K562 (cell line): Measurements from ENCODE around the gene CHCHD6. TPM values are rescaled to one million over a fixed set of nuclear protein-coding genes. Genes with fewer than 3 reads are reported as not detected.

Experiments used
- ATAC-seq: fragments of 200-7000 bp; cut with Tn5 transposase; 3 replicates; pipeline ENCODE4 v1.9.1; 2020; ENCODE audit warnings: moderate library complexity
- BruUV-seq: library from RNA; stranded (reverse); fragments of 400-500 nt; replicated peaks from 2 replicates; lab custom pipeline; 2021; lab: Mats Ljungman, UMichigan
- CTCF ChIA-PET: fragments of 300-600 bp; formaldehyde crosslinking; extraction: SDS; loops from one replicate; lab custom pipeline; 2021; ENCODE audit warnings: low intra/inter-chr PET ratio; lab: Yijun Ruan, JAX
- POLR2A ChIA-PET: fragments of 300-600, 350-650 bp; sonication (Branson Sonifier 250); formaldehyde crosslinking; extraction: SDS; loops from one replicate; lab custom pipeline; 2021; ENCODE audit warnings: antibody characterized with exemption, inconsistent platforms; lab: Yijun Ruan, JAX
- DNase-seq, 4 experiments: peaks; one replicate each; pipeline versions ENCODE4 v3.0.0 to v3.0.0-alpha.2; 2011 to 2018; ENCODE audit warnings: low spot score in 3 of 4, mixed read lengths in 3 of 4; ENCODE audit errors: extremely low read depth in 1 of 4
- FAIRE-seq: peaks from 2 replicates; lab custom pipeline; 2011; peaks lifted over from hg19 to GRCh38; lab: Jason Lieb, UNC
- H2AFZ ChIP-seq: 2 replicates; pipeline ENCODE4 v1.6.0; 2011; ENCODE audit warnings: low read depth, low read length, control low read depth, inconsistent platforms
- H3K27ac ChIP-seq: fragments of 200-600 bp; 3 replicates; pipeline ENCODE4 v1.8.0; 2011; ENCODE audit warnings: low read depth, mild to moderate bottlenecking, control low read depth, inconsistent platforms, low read length, moderate library complexity, mixed read lengths; ENCODE audit errors: extremely low read depth
- H3K27me3 ChIP-seq, 2 experiments: fragments of 300-600 bp in 1 of 2; 2 replicates in 1 of 2; 3 replicates in 1 of 2; pipeline versions ENCODE4 v1.6.0 to v1.8.0; 2011; ENCODE audit warnings: inconsistent platforms in 2 of 2, low read length in 2 of 2, mild to moderate bottlenecking in 1 of 2, mixed read lengths in 1 of 2, moderate library complexity in 1 of 2; ENCODE audit not compliant: control insufficient read depth in 2 of 2, insufficient read depth in 2 of 2
- H3K36me3 ChIP-seq: fragments of 300-600 bp; 3 replicates; pipeline ENCODE4 v1.8.0; 2011; ENCODE audit warnings: mild to moderate bottlenecking, low read length, inconsistent platforms; ENCODE audit not compliant: control insufficient read depth, insufficient read depth
- H3K4me1 ChIP-seq, 2 experiments: fragments of 200-600 bp in 1 of 2; replicated peaks in 1 of 2; 2 replicates in 1 of 2; 3 replicates in 1 of 2; pipeline versions ENCODE4 v1.5.1 to v1.8.0; 2011; ENCODE audit warnings: inconsistent platforms in 2 of 2, low read length in 2 of 2, mild to moderate bottlenecking in 1 of 2, mixed read lengths in 1 of 2, moderate library complexity in 1 of 2; ENCODE audit not compliant: control insufficient read depth in 2 of 2, insufficient read depth in 2 of 2
- H3K4me2 ChIP-seq: 2 replicates; pipeline ENCODE4 v1.6.1; 2011; ENCODE audit warnings: low read length, control low read depth, inconsistent platforms, mixed read lengths; ENCODE audit not compliant: insufficient read depth
- H3K4me3 ChIP-seq: fragments of 200-600 bp; sonication (generic), shearing (Covaris generic); 2 replicates; pipeline ENCODE4 v1.5.1; 2016; ENCODE audit warnings: control low read depth, inconsistent platforms
- H3K79me2 ChIP-seq: fragments of 200-600 bp; 3 replicates; pipeline ENCODE4 v1.8.0; 2011; ENCODE audit warnings: low read length, inconsistent platforms; ENCODE audit not compliant: control insufficient read depth, insufficient read depth
- H3K9ac ChIP-seq, 2 experiments: 2 replicates each; pipeline versions ENCODE4 v1.6.0 to v1.6.1; 2011; ENCODE audit warnings: low read depth in 2 of 2, low read length in 2 of 2, control low read depth in 1 of 2, inconsistent platforms in 1 of 2, mild to moderate bottlenecking in 1 of 2, mixed read lengths in 1 of 2; ENCODE audit not compliant: insufficient read depth in 1 of 2
- H3K9me1 ChIP-seq: one replicate; pipeline ENCODE4 v1.6.0; 2011; ENCODE audit warnings: inconsistent platforms, mild to moderate bottlenecking, low read length, moderate library complexity; ENCODE audit not compliant: control insufficient read depth, insufficient read depth
- H3K9me3 ChIP-seq: replicated peaks from 2 replicates; pipeline ENCODE4 v1.5.1; 2011; ENCODE audit warnings: low read depth, low read length, inconsistent platforms; ENCODE audit not compliant: control insufficient read depth, insufficient read depth
- H4K20me1 ChIP-seq: replicated peaks from 2 replicates; pipeline ENCODE4 v1.6.1; 2011; ENCODE audit warnings: low read length, inconsistent platforms, mixed read lengths; ENCODE audit not compliant: control insufficient read depth, insufficient read depth
- BCOR ChIP-seq: fragments of 450-650 bp; IDR thresholded peaks from 2 replicates; pipeline ENCODE4 v1.6.1; 2016
- FOXJ2 ChIP-seq: fragments of 200-800 bp; sonication (Bioruptor generic); IDR thresholded peaks from 2 replicates; pipeline ENCODE4 v1.6.1; 2016; ENCODE audit warnings: missing genetic modification characterization, missing compliant biosample characterization
- PRPF4 ChIP-seq: fragments of 200-400 bp; formaldehyde crosslinking; IDR thresholded peaks from one replicate; pipeline ENCODE4 v1.6.1; 2017; ENCODE audit warnings: low read length, low read depth, mild to moderate bottlenecking; ENCODE audit not compliant: insufficient read depth, poor library complexity, severe bottlenecking
- SAFB2 ChIP-seq: fragments of 200-400 bp; formaldehyde crosslinking; IDR thresholded peaks from 2 replicates; pipeline ENCODE4 v1.6.1; 2018; ENCODE audit warnings: borderline replicate concordance, low read length, low read depth, moderate library complexity; ENCODE audit not compliant: severe bottlenecking
- ZNF41 ChIP-seq: fragments of 250-450 bp; sonication (Bioruptor Pico); conservative IDR thresholded peaks from 2 replicates; pipeline ENCODE4 v1.4.0; 2020; ENCODE audit warnings: mild to moderate bottlenecking
- WGBS: fragments of 100-300 bp; shearing (Covaris generic); methylation state at CpG from one replicate; pipeline ENCODE4 v1.1.6; 2016; ENCODE audit warnings: low coverage, mixed read lengths; ENCODE audit not compliant: insufficient coverage; ENCODE audit errors: missing lambda C conversion rate; 5-methylcytosine and 5-hydroxymethylcytosine counted together
- in situ Hi-C: fragments of 300-500 bp; cut with MboI; formaldehyde crosslinking; loops from 4 replicates; pipeline ENCODE4 v1.15.0; 2018; ENCODE audit warnings: inconsistent platforms, mixed read lengths
- intact Hi-C: fragments of 100-400 bp; cut with micrococcal nuclease; formaldehyde crosslinking; loops from 2 replicates; pipeline ENCODE4 v1.14.2; 2022
- polyA plus RNA-seq, 8 experiments: library from polyadenylated mRNA; depleted of rRNA in 4 of 8; stranded (reverse) in 5 of 8; unstranded in 3 of 8; fragments of >200 nt; fragmentation: Nextera tagmentation in 2 of 8; fragmentation: Illumina TruSeq in 1 of 8; extraction: Ambion mirVana in 2 of 8; extraction: Trizol in 1 of 8; gene quantifications; 2 replicates each; pipeline versions ENCODE4 v1.2.1 to v1.2.3, GENCODE V29; 2011 to 2014; ENCODE audit warnings: inconsistent platforms in 1 of 8, missing spikeins in 1 of 8
- total RNA-seq, 7 experiments: library from RNA; depleted of rRNA in 6 of 7; stranded (reverse); fragments of >200 nt in 6 of 7; fragmentation: Illumina TruSeq in 2 of 7; extraction: Trizol in 2 of 7; gene quantifications; 2 replicates each; pipeline versions ENCODE4 v1.2.1 to v1.2.3, GENCODE V29; 2011 to 2021; ENCODE audit warnings: low replicate concordance in 1 of 7
- TF ChIP-seq, protein P1 (sequence below): fragments of 250-450 bp; sonication (Bioruptor Pico); IDR thresholded peaks from 2 replicates; pipeline ENCODE4 v1.9.0; 2021; ENCODE audit warnings: mild to moderate bottlenecking
- TF ChIP-seq, protein P2 (sequence below): sonication (generic); formaldehyde crosslinking; IDR thresholded peaks from 2 replicates; pipeline ENCODE4 v1.8.0; 2023; ENCODE audit warnings: missing genetic modification reagents, mild to moderate bottlenecking, borderline replicate concordance
- TF ChIP-seq, protein P3 (sequence below): fragments of 450-650 bp; formaldehyde crosslinking; IDR thresholded peaks from 2 replicates; pipeline ENCODE4 v1.4.0; 2020; ENCODE audit warnings: mild to moderate bottlenecking

Gene CHCHD6
- total and polyA plus RNA-seq, 9 of the 15 experiments (the other 6 are each of a cell fraction or from before 2014, with no cell fraction given): 4.6 to 18.6 (median 10.9) TPM

DNA sequence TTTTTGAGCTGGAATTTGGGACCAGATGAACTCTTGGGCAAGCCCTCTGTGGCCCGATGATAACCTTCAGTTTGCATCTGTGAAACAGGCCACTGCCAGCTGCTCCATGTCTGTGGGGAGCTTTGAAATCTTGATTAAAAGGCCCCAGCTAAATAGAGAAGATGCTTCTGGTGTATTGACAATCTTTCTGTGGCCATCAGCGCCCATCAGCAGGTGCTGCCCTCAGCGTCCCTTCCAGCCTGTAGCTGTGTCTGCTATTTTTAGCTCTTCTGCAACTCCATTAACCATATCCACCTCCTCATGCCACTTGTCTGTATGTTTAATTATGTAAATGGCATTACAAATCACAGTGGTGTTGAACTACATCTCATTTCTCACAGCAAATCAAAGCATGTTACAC, 54.0 kb downstream of the CHCHD6 start:
- Histone ChIP-seq H3K9me1 (no peaks in the 10 kb centered on the region), H3K79me2 (no peaks in the 10 kb centered on the region), H2AFZ (no peak overlapping the region), H3K27ac (no peak overlapping the region), H3K4me2 (no peak overlapping the region), H3K9me3 (no peaks in the 10 kb centered on the region), H3K4me3 (no peak overlapping the region), H3K36me3 (no peaks in the 10 kb centered on the region), H3K9ac (no peak overlapping the region), H3K27me3 (no peaks in the 10 kb centered on the region), H4K20me1 (no peaks in the 10 kb centered on the region), H3K4me1 (no peaks in the 10 kb centered on the region)
- ChIA-PET CTCF (no interaction called here), POLR2A (interaction anchor here (0.7 to 1.0 kb wide), 2 partner anchors 160 to 227 kb away, joined by 3 read pairs; no protein-coding TSS in a partner anchor)
- WGBS: 42% methylated on average over 3 of the region's 3 CpGs
- DNase-seq (no peak), FAIRE-seq (no peak), ATAC-seq (no peak)
- intact Hi-C loops: no loop called here
- in situ Hi-C loops: no loop called here
- no TSS peak for BruUV-seq
- TF ChIP-seq ZNF41 (no peak), PRPF4 (no peak), BCOR (no peak)

DNA sequence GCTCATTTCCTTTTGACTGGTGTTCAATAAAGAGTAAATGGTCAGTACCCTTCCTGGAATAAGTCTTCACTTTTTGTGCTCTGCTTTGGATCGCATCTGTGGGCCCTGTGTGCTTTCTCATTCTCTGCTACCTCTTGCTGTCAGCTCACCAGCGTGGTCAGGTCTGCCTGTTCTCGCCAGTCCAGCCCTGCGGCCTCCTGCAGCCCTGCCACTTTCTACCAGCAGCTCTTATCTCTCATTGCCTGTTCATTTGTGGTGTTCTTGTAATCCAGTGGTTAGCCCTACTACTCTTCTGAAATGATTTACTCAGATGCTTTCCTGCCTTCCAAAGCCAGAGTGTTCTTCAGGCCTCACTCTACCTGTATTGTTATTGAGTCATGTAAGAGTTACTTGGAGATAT, 54.8 kb downstream of the CHCHD6 start:
- WGBS: 56% methylated on average over 4 of the region's 4 CpGs
- ATAC-seq (no peak), DNase-seq (no peak), FAIRE-seq (no peak)
- H3K9me1 ChIP-seq: no peaks in the 10 kb centered on the region
- no peaks in the 10 kb centered on the region for H4K20me1 ChIP-seq
- no peaks in the 10 kb centered on the region for H3K4me1 ChIP-seq
- ChIA-PET CTCF (no interaction called here), POLR2A (interaction anchor here (0.5 to 0.6 kb wide), 3 partner anchors 150 to 1698 kb away, joined by 3 to 5 read pairs (median 3); no protein-coding TSS in a partner anchor)
- H3K27me3 ChIP-seq: no peaks in the 10 kb centered on the region
- no peaks in the 10 kb centered on the region for H3K9me3 ChIP-seq
- no peak overlapping the region for H2AFZ ChIP-seq
- no peak overlapping the region for H3K9ac ChIP-seq
- no peak overlapping the region for H3K4me3 ChIP-seq
- intact Hi-C loops: no loop called here
- in situ Hi-C loops: no loop called here
- no peaks in the 10 kb centered on the region for H3K79me2 ChIP-seq
- H3K27ac ChIP-seq: no peak overlapping the region
- BruUV-seq: no TSS peak
- H3K36me3 ChIP-seq: no peaks in the 10 kb centered on the region
- no peak overlapping the region for H3K4me2 ChIP-seq
- TF ChIP-seq SAFB2 (no peak), FOXJ2 (tag) (no peak)
- TF ChIP-seq, protein P1, sequence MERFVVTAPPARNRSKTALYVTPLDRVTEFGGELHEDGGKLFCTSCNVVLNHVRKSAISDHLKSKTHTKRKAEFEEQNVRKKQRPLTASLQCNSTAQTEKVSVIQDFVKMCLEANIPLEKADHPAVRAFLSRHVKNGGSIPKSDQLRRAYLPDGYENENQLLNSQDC (CRISPR knock-in tag): no peak
- TF ChIP-seq, protein P2, sequence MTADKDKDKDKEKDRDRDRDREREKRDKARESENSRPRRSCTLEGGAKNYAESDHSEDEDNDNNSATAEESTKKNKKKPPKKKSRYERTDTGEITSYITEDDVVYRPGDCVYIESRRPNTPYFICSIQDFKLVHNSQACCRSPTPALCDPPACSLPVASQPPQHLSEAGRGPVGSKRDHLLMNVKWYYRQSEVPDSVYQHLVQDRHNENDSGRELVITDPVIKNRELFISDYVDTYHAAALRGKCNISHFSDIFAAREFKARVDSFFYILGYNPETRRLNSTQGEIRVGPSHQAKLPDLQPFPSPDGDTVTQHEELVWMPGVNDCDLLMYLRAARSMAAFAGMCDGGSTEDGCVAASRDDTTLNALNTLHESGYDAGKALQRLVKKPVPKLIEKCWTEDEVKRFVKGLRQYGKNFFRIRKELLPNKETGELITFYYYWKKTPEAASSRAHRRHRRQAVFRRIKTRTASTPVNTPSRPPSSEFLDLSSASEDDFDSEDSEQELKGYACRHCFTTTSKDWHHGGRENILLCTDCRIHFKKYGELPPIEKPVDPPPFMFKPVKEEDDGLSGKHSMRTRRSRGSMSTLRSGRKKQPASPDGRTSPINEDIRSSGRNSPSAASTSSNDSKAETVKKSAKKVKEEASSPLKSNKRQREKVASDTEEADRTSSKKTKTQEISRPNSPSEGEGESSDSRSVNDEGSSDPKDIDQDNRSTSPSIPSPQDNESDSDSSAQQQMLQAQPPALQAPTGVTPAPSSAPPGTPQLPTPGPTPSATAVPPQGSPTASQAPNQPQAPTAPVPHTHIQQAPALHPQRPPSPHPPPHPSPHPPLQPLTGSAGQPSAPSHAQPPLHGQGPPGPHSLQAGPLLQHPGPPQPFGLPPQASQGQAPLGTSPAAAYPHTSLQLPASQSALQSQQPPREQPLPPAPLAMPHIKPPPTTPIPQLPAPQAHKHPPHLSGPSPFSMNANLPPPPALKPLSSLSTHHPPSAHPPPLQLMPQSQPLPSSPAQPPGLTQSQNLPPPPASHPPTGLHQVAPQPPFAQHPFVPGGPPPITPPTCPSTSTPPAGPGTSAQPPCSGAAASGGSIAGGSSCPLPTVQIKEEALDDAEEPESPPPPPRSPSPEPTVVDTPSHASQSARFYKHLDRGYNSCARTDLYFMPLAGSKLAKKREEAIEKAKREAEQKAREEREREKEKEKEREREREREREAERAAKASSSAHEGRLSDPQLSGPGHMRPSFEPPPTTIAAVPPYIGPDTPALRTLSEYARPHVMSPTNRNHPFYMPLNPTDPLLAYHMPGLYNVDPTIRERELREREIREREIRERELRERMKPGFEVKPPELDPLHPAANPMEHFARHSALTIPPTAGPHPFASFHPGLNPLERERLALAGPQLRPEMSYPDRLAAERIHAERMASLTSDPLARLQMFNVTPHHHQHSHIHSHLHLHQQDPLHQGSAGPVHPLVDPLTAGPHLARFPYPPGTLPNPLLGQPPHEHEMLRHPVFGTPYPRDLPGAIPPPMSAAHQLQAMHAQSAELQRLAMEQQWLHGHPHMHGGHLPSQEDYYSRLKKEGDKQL (CRISPR knock-in tag): no peak
- TF ChIP-seq, protein P3, sequence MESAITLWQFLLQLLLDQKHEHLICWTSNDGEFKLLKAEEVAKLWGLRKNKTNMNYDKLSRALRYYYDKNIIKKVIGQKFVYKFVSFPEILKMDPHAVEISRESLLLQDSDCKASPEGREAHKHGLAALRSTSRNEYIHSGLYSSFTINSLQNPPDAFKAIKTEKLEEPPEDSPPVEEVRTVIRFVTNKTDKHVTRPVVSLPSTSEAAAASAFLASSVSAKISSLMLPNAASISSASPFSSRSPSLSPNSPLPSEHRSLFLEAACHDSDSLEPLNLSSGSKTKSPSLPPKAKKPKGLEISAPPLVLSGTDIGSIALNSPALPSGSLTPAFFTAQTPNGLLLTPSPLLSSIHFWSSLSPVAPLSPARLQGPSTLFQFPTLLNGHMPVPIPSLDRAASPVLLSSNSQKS (CRISPR knock-in tag): no peak
